ENCODE measurements around the gene CSN1S1.

Gene CSN1S1

DNA sequence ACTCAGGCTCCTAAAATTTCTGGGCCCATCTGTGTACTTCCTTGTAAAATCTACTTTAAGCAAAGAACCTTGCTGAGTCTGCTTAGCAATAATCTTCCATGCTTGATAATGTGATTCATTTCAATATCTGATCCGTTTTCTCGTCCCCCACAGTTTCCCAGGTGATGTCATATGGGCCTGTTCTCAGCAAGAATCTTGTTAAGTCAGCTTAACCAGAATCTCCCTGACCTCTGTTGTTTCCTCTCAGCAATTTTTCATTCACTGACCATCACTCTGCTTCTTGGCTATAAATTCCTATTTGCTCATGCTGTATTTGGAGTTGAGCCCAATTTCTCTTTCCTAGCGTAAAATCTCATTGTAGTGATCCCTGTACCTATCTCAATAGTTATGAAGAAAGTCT lies 20.7 kb downstream of the CSN1S1 start:
- Histone ChIP-seq H3K36me3 (ENCODE audit: insufficient read depth, insufficient read length, low read length) (no peaks in the 10 kb centered on the region), H3K9me3 (ENCODE audit: insufficient read depth, low read length) (no peaks in the 10 kb centered on the region), H3K4me3 (ENCODE audit: insufficient read length, low read depth) (no peak overlapping the region), H3K9ac (ENCODE audit: insufficient read length, low read depth) (no peak overlapping the region), H3K27me3 (ENCODE audit: insufficient read depth, insufficient read length) (no peaks in the 10 kb centered on the region), H3K4me1 (ENCODE audit: insufficient read depth, insufficient read length) (no peaks in the 10 kb centered on the region)
- TF ChIP-seq ZNF274 (IDR thresholded peaks at IDR 0.05; ENCODE audit: low read depth, low read length): no peak
- TF ChIP-seq SUZ12 (IDR thresholded peaks at IDR 0.05; ENCODE audit: extremely low read depth, insufficient read depth, insufficient read length): no peak
- no peak for TF ChIP-seq YY1 (IDR thresholded peaks at IDR 0.05; ENCODE audit: insufficient read depth, insufficient read length)
- DNase-seq (ENCODE audit: low read depth, low spot score): no peak

GRCh38 chr4:69957209-69957608 lies 26.3 kb downstream of the CSN1S1 start:
- Histone ChIP-seq H3K36me3 (ENCODE audit: insufficient read depth, insufficient read length, low read length) (no peaks in the 10 kb centered on the region), H3K4me1 (ENCODE audit: insufficient read depth, insufficient read length) (no peaks in the 10 kb centered on the region), H3K9me3 (ENCODE audit: insufficient read depth, low read length) (no peaks in the 10 kb centered on the region), H3K9ac (ENCODE audit: insufficient read length, low read depth) (no peak overlapping the region), H3K27me3 (ENCODE audit: insufficient read depth, insufficient read length) (no peaks in the 10 kb centered on the region), H3K4me3 (ENCODE audit: insufficient read length, low read depth) (no peak overlapping the region)
- TF ChIP-seq ZNF274 (IDR thresholded peaks at IDR 0.05; ENCODE audit: low read depth, low read length) (no peak), YY1 (IDR thresholded peaks at IDR 0.05; ENCODE audit: insufficient read depth, insufficient read length) (no peak)
- no peak for DNase-seq (ENCODE audit: low read depth, low spot score)

GRCh38 chr4:69965628-69966027 lies 34.8 kb downstream of the CSN1S1 start, which contains the start of gene CSN2:
Gene CSN2, minus strand, starts transcription at chr4:69965728. Its CDS starts 4,733 bp downstream, at chr4:69960995.
- Histone ChIP-seq H3K4me1 (ENCODE audit: insufficient read depth, insufficient read length) (no peaks in the 10 kb centered on the region), H3K36me3 (ENCODE audit: insufficient read depth, insufficient read length, low read length) (no peaks in the 10 kb centered on the region), H3K27me3 (ENCODE audit: insufficient read depth, insufficient read length) (no peaks in the 10 kb centered on the region), H3K4me3 (ENCODE audit: insufficient read length, low read depth) (no peak within 1 kb of the TSS), H3K9me3 (ENCODE audit: insufficient read depth, low read length) (no peaks in the 10 kb centered on the region), H3K9ac (ENCODE audit: insufficient read length, low read depth) (no peak within 1 kb of the TSS)
- TF ChIP-seq YY1 (IDR thresholded peaks at IDR 0.05; ENCODE audit: insufficient read depth, insufficient read length): no peak
- no peak for TF ChIP-seq ZNF274 (IDR thresholded peaks at IDR 0.05; ENCODE audit: low read depth, low read length)
- DNase-seq (ENCODE audit: low read depth, low spot score): no peak

GRCh38 chr4:69970071-69970470 lies 39.2 kb downstream of the CSN1S1 start:
- H3K4me1 ChIP-seq (ENCODE audit: insufficient read depth, insufficient read length): no peaks in the 10 kb centered on the region
- TF ChIP-seq SUZ12 (IDR thresholded peaks at IDR 0.05; ENCODE audit: extremely low read depth, insufficient read depth, insufficient read length) (no peak), ZNF274 (IDR thresholded peaks at IDR 0.05; ENCODE audit: low read depth, low read length) (no peak), YY1 (IDR thresholded peaks at IDR 0.05; ENCODE audit: insufficient read depth, insufficient read length) (no peak)
- no peaks in the 10 kb centered on the region for H3K27me3 ChIP-seq (ENCODE audit: insufficient read depth, insufficient read length)
- no peak overlapping the region for H3K4me3 ChIP-seq (ENCODE audit: insufficient read length, low read depth)
- DNase-seq (ENCODE audit: low read depth, low spot score): no peak
- H3K9ac ChIP-seq (ENCODE audit: insufficient read length, low read depth): no peak overlapping the region
- no peaks in the 10 kb centered on the region for H3K9me3 ChIP-seq (ENCODE audit: insufficient read depth, low read length)
- H3K36me3 ChIP-seq (ENCODE audit: insufficient read depth, insufficient read length, low read length): no peaks in the 10 kb centered on the region

- DNase-seq (ENCODE audit: low read depth, low spot score): no peak
- Histone ChIP-seq H3K4me1 (ENCODE audit: insufficient read depth, insufficient read length) (peaks cover 3% of the 10 kb centered on the region), H3K4me3 (ENCODE audit: insufficient read length, low read depth) (no peak overlapping the region), H3K36me3 (ENCODE audit: insufficient read depth, insufficient read length, low read length) (no peaks in the 10 kb centered on the region), H3K9me3 (ENCODE audit: insufficient read depth, low read length) (no peaks in the 10 kb centered on the region), H3K9ac (ENCODE audit: insufficient read length, low read depth) (no peak overlapping the region), H3K27me3 (ENCODE audit: insufficient read depth, insufficient read length) (no peaks in the 10 kb centered on the region)
- TF ChIP-seq SUZ12 (IDR thresholded peaks at IDR 0.05; ENCODE audit: extremely low read depth, insufficient read depth, insufficient read length) (no peak), YY1 (IDR thresholded peaks at IDR 0.05; ENCODE audit: insufficient read depth, insufficient read length) (no peak), ZNF274 (IDR thresholded peaks at IDR 0.05; ENCODE audit: low read depth, low read length) (no peak)
Measured at GRCh38 chr4:69974631-69975030, 43.8 kb downstream of the CSN1S1 start.

DNA sequence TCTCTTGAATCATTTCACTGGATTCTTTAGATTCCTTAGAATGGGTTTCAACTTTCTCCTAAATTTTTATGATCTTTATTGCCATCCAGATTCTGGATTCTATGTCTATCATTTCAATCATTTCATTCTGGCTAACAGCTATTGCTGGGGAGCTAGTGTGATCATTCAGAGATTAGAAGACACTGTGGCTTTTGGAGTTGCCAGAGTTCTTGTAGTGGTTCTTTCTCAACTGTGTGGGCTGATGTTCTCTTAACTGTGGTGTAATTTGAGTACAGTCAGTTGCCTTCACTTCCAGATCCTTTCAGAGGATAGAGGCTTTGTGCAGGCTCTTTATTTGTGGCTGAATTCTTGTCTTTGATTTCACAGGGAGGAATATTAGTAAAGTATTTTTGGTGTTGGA lies 46.7 kb downstream of the CSN1S1 start:
- Histone ChIP-seq H3K27me3 (ENCODE audit: insufficient read depth, insufficient read length) (no peaks in the 10 kb centered on the region), H3K9me3 (ENCODE audit: insufficient read depth, low read length) (no peaks in the 10 kb centered on the region), H3K36me3 (ENCODE audit: insufficient read depth, insufficient read length, low read length) (no peaks in the 10 kb centered on the region), H3K4me3 (ENCODE audit: insufficient read length, low read depth) (no peak overlapping the region), H3K4me1 (ENCODE audit: insufficient read depth, insufficient read length) (peaks cover 3% of the 10 kb centered on the region), H3K9ac (ENCODE audit: insufficient read length, low read depth) (no peak overlapping the region)
- no peak for DNase-seq (ENCODE audit: low read depth, low spot score)
- no peak for TF ChIP-seq YY1 (IDR thresholded peaks at IDR 0.05; ENCODE audit: insufficient read depth, insufficient read length)
- TF ChIP-seq SUZ12 (IDR thresholded peaks at IDR 0.05; ENCODE audit: extremely low read depth, insufficient read depth, insufficient read length): no peak
- TF ChIP-seq ZNF274 (IDR thresholded peaks at IDR 0.05; ENCODE audit: low read depth, low read length): no peak

DNA sequence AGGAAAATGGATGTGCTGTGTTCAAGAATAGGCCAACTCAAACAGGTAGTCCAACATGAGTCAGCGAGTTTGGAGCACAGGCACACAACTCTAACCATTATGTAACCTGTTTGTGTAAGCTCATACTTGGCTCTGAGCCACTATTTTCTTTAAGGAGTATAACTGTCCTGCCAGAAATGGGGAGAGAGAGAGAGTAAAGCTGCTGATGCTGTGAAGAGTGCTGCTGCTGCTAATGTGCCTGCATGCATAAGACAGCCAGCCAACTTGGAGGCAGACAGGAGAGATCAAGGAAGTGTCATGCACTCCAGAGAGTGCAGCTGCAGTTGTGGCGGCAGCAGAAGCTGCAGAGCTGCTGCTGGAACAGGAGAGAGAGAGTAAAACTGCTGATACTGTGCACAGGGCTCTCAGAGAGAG lies 53.2 kb downstream of the CSN1S1 start:
- no peaks in the 10 kb centered on the region for H3K9me3 ChIP-seq (ENCODE audit: insufficient read depth, low read length)
- no peak for TF ChIP-seq SUZ12 (IDR thresholded peaks at IDR 0.05; ENCODE audit: extremely low read depth, insufficient read depth, insufficient read length)
- TF ChIP-seq YY1 (IDR thresholded peaks at IDR 0.05; ENCODE audit: insufficient read depth, insufficient read length): no peak
- no peak for TF ChIP-seq ZNF274 (IDR thresholded peaks at IDR 0.05; ENCODE audit: low read depth, low read length)
- no peaks in the 10 kb centered on the region for H3K36me3 ChIP-seq (ENCODE audit: insufficient read depth, insufficient read length, low read length)
- H3K4me1 ChIP-seq (ENCODE audit: insufficient read depth, insufficient read length): no peaks in the 10 kb centered on the region
- H3K9ac ChIP-seq (ENCODE audit: insufficient read length, low read depth): no peak overlapping the region
- H3K27me3 ChIP-seq (ENCODE audit: insufficient read depth, insufficient read length): no peaks in the 10 kb centered on the region
- no peak overlapping the region for H3K4me3 ChIP-seq (ENCODE audit: insufficient read length, low read depth)
- no peak for DNase-seq (ENCODE audit: low read depth, low spot score)

GRCh38 chr4:69986663-69987062 lies 55.8 kb downstream of the CSN1S1 start:
- Histone ChIP-seq H3K9ac (ENCODE audit: insufficient read length, low read depth) (no peak overlapping the region), H3K9me3 (ENCODE audit: insufficient read depth, low read length) (no peaks in the 10 kb centered on the region), H3K4me3 (ENCODE audit: insufficient read length, low read depth) (no peak overlapping the region), H3K27me3 (ENCODE audit: insufficient read depth, insufficient read length) (no peaks in the 10 kb centered on the region), H3K4me1 (ENCODE audit: insufficient read depth, insufficient read length) (no peaks in the 10 kb centered on the region), H3K36me3 (ENCODE audit: insufficient read depth, insufficient read length, low read length) (no peaks in the 10 kb centered on the region)
- no peak for DNase-seq (ENCODE audit: low read depth, low spot score)
- no peak for TF ChIP-seq SUZ12 (IDR thresholded peaks at IDR 0.05; ENCODE audit: extremely low read depth, insufficient read depth, insufficient read length)
- no peak for TF ChIP-seq ZNF274 (IDR thresholded peaks at IDR 0.05; ENCODE audit: low read depth, low read length)
- no peak for TF ChIP-seq YY1 (IDR thresholded peaks at IDR 0.05; ENCODE audit: insufficient read depth, insufficient read length)

All from NT2/D1 (cell line).